ENCODE results near the gene CYP2D6.

CYP2D6 gene

GRCh38 chr22:42090596-42091454, 39.8 kb downstream of the CYP2D6 start, which contains the start of gene NDUFA6:
Gene NDUFA6 (minus strand): TSS chr22:42090772. CDS start chr22:42090744, 28 bp downstream.
- ChIA-PET POLR2A (ENCODE audit: low non-redundant PET) (no interaction called here), CTCF (interaction anchor here (0.6 to 1.6 kb wide), 15 partner anchors 10 to 354 kb away, joined by 3 to 6 read pairs (median 3); partner anchors contain the start of gene NAGA)
- TF ChIP-seq CTCF (conservative IDR thresholded peaks at IDR 0.05; ENCODE audit: low read depth): peak; percentile 97
- H3K27ac ChIP-seq: peak within 1 kb of the TSS; percentile 92
- DNase-seq (ENCODE audit: low spot score): peak; percentile 97

- POLR2A ChIA-PET (ENCODE audit: low non-redundant PET): no interaction called here
Observed at GRCh38 chr22:42086051-42086450, 44.6 kb downstream of the CYP2D6 start.

DNA sequence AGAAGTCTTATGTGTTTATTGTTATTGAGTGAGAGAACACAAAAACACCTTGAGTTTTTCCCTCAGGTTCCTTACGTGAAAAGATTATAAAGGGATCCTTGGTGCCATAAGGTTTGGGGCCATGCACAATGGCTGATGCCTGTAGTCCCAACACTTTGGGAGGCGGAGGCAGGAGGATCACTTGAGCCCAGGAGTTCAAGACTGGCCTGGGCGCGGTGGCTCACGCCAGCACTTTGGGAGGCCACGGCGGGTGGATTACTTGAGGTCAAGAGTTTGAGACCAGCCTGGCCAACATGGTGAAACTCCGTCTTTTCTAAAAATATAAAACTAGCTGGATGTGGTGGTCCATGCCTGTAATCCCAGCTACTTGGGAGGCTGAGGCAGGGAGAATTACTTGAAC, 45.7 kb downstream of the CYP2D6 start:
- no peak overlapping the region for H3K27ac ChIP-seq
- ChIA-PET CTCF (no interaction called here), POLR2A (ENCODE audit: low non-redundant PET) (no interaction called here)
- no peak for DNase-seq (ENCODE audit: low spot score)
- no peak for TF ChIP-seq CTCF (conservative IDR thresholded peaks at IDR 0.05; ENCODE audit: low read depth)

More at GRCh38 chr22:42086051-42086450, 44.6 kb downstream of the CYP2D6 start:
- TF ChIP-seq CTCF (conservative IDR thresholded peaks at IDR 0.05; ENCODE audit: low read depth): no peak
- no peak for DNase-seq (ENCODE audit: low spot score)
- H3K27ac ChIP-seq: no peak overlapping the region
- CTCF ChIA-PET: no interaction called here

DNA sequence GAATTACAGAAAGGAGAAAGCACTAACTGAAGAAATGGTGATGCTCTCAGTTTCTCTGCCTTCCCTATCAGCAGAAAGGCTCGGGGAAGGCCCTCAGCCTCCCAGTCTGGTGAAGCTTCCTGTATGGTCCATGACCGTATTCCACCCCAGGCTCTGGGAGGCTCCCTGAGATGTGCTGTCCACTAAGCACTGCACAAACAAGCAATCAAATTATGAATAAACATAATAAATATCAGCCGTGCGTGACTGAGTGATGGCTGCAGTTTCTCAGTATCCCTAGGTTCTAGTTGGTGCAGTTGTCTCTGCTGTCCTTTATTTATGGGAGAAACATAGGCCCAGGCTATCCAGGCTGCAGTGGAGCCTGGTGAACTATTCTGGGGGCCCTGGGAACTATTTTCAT, 47.5 kb downstream of the CYP2D6 start:
- CTCF ChIA-PET: no interaction called here
- no peak overlapping the region for H3K27ac ChIP-seq
- no peak for TF ChIP-seq CTCF (conservative IDR thresholded peaks at IDR 0.05; ENCODE audit: low read depth)
- no peak for DNase-seq (ENCODE audit: low spot score)
- POLR2A ChIA-PET (ENCODE audit: low non-redundant PET): no interaction called here

- peak overlapping the region; percentile 90 for H3K27ac ChIP-seq
- CTCF ChIA-PET: interaction anchor here (0.6 to 1.0 kb wide), 2 partner anchors 10 to 129 kb away, joined by 3 to 4 read pairs; partner anchors contain the start of gene NDUFA6
- no peak for TF ChIP-seq CTCF (conservative IDR thresholded peaks at IDR 0.05; ENCODE audit: low read depth)
- no peak for DNase-seq (ENCODE audit: low spot score)
- POLR2A ChIA-PET (ENCODE audit: low non-redundant PET): no interaction called here
Observed at GRCh38 chr22:42080287-42080686, 50.3 kb downstream of the CYP2D6 start.

DNA sequence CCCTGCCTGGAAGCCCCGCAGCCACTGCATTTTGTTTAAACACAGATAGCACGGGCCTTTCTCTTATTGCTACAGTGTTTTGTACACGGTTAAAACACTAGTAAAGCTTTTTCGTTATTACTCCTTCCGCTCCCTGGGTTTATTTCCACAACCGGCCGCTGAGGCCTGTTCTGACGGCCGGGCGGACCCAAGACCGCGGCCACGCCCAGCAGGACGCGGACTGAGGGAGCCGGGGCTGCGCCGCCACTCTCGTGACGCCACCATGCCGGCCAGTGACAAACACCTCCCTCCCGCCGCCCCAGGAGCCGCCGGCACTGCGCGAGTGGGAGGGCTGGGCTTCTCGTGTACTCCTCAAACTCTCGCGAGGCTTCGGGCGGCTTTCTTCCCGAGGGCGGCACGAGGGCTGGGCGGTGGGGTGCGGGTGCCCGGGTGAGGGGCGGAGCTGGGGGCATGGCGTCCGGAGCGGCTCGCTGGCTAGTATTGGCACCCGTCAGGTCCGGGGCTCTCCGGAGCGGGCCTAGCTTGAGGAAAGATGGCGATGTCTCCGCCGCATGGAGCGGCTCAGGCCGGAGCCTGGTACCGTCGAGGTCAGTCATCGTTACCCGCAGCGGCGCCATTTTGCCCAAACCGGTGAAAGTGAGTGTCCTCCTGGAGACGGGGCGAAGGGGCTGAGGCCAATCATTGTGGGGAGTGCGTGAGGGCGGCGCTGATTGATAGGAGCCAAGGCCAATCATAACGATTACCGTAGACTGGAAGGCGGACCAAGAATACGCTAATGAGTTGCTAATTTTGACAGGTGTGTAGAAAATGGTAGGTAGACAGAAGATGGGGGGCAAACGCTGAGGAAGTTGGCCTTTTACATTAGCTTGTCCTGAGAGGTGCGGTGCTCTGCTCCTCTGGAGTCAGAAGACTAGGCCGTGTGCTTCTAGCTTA, 51.0 kb downstream of the CYP2D6 start, which contains the start of gene SMDT1:
Gene SMDT1 (plus strand): TSS at position 382 of the 933 bp plus-strand sequence. CDS start 69 bp downstream, at position 451.
- ChIA-PET POLR2A (ENCODE audit: low non-redundant PET) (no interaction called here), CTCF (interaction anchor here (0.6 to 1.0 kb wide), 4 partner anchors 11 to 208 kb away, joined by 3 to 4 read pairs (median 3); partner anchors contain the start of gene NDUFA6)
- TF ChIP-seq CTCF (conservative IDR thresholded peaks at IDR 0.05; ENCODE audit: low read depth): no peak
- DNase-seq (ENCODE audit: low spot score): peak; percentile 100
- H3K27ac ChIP-seq: peak within 1 kb of the TSS; percentile 90
